ENCODE measurements around the gene ACAA2. TPM values are rescaled to one million over a fixed set of nuclear protein-coding genes. Genes with fewer than 3 reads are reported as not detected.

ACAA2 gene
- polyA plus RNA-seq, 3 donors: 20.8 to 109 (median 97.6) TPM

DNA sequence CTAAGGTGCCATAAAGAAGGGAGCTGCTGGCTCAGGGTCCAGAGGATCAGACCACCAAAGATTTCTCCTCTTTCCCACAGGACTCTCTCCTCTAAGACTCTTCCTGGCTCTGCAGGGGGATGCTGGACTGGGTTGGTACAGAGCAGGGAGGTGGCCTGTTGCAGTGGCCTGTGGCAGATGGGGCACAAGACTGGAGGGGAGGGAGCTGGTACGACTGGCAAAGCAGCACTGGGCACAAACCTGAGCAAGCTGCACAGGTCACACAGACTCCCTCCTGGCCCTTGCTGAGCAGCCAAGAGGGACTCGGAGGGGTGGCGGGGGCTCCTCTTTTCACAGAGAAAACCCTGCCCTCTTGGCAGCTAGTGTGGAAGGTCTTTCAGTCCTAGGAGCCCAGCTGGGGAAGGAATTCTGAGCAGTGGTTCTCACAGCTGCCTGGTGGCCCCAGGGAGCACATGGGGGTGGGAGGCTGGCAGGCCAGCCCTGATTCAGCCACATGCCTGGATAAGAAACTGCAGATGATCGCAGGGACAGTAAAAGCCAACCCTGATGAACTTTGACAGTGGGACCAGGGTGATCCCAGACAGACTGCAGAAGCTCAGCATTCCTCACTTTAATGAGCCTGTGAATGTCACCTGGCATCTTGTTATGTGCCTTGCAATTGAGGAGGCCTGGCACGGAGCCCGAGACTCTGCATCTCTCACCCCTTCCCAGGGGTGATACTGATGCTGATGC lies 32.5 kb upstream of the ACAA2 start:
- TF ChIP-seq, protein P1, sequence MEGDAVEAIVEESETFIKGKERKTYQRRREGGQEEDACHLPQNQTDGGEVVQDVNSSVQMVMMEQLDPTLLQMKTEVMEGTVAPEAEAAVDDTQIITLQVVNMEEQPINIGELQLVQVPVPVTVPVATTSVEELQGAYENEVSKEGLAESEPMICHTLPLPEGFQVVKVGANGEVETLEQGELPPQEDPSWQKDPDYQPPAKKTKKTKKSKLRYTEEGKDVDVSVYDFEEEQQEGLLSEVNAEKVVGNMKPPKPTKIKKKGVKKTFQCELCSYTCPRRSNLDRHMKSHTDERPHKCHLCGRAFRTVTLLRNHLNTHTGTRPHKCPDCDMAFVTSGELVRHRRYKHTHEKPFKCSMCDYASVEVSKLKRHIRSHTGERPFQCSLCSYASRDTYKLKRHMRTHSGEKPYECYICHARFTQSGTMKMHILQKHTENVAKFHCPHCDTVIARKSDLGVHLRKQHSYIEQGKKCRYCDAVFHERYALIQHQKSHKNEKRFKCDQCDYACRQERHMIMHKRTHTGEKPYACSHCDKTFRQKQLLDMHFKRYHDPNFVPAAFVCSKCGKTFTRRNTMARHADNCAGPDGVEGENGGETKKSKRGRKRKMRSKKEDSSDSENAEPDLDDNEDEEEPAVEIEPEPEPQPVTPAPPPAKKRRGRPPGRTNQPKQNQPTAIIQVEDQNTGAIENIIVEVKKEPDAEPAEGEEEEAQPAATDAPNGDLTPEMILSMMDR (IDR thresholded peaks at IDR 0.05): no peak
- H3K36me3 ChIP-seq (replicated peaks in 1 of 2; ENCODE audit: control insufficient read depth in 1 of 2, insufficient read depth in 2 of 2, low read length in 2 of 2): no peaks in the 10 kb centered on the region
- no peak overlapping the region for H3K4me3 ChIP-seq (replicated peaks in 1 of 3; ENCODE audit: low read depth in 2 of 3, low read length in 3 of 3)
- H3K36me3 Mint-ChIP-seq: no peaks in the 10 kb centered on the region
- H3K79me2 ChIP-seq (ENCODE audit: insufficient read depth, low read length): no peaks in the 10 kb centered on the region
- H3K4me1 Mint-ChIP-seq: no peaks in the 10 kb centered on the region
- DNase-seq: no peak
- H3K9me3 Mint-ChIP-seq: no peaks in the 10 kb centered on the region
- H3K9ac ChIP-seq (ENCODE audit: insufficient read depth, low read length, poor library complexity, severe bottlenecking): no peak overlapping the region
- no peaks in the 10 kb centered on the region for H4K20me1 ChIP-seq (ENCODE audit: insufficient read depth, low read length)
- no peak overlapping the region for H3K4me3 Mint-ChIP-seq
- H3K4me1 ChIP-seq (ENCODE audit: control insufficient read depth in 1 of 2, insufficient read depth in 2 of 2, low read length in 2 of 2): no peaks in the 10 kb centered on the region
- no peaks in the 10 kb centered on the region for H3K9me3 ChIP-seq (replicated peaks in 1 of 2; ENCODE audit: control insufficient read depth in 1 of 2, insufficient read depth in 1 of 2, low read length in 2 of 2)
- H2AFZ ChIP-seq (ENCODE audit: insufficient read depth, low read depth, low read length, poor library complexity, severe bottlenecking): no peak overlapping the region
- intact Hi-C loops (cut with micrococcal nuclease): no loop called here
- H3K27ac Mint-ChIP-seq: no peak overlapping the region
- H3K4me2 ChIP-seq (replicated peaks; ENCODE audit: extremely low read depth, low read length, poor library complexity, severe bottlenecking): no peak overlapping the region
- no peaks in the 10 kb centered on the region for H3K27me3 ChIP-seq (ENCODE audit: control insufficient read depth in 2 of 2, insufficient read depth in 2 of 2, low read length in 2 of 2)
- H3K27ac ChIP-seq (ENCODE audit: low read depth in 1 of 2, low read length in 2 of 2): no peak overlapping the region
- whole genome bisulfite sequencing (ENCODE audit: insufficient coverage): 82% methylated on average over 5 of the region's 6 CpGs
- H3K27me3 Mint-ChIP-seq (ENCODE audit: low read depth in 3 of 3): peaks cover 1 to 8% (median 5%) of the 10 kb centered on the region in 3 donors

DNA sequence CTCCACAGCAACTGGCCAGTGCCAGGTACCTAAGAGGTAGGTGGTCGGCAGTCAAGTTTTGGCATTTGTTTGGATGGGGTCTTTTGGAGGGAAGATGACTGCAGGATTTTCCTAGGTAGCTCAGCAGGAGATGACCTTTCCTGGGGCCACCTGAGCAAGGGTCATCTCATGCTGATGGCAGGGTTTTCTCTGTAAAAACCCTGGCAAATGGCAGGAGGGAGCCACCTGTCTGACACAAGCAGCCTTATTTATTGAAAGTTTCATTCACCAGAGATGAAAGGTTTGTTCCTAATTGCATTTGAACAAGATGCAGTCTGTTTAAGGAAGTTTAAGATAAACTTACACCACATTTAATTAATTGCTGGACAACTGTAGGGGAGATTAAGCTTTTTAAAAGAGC lies 31.6 kb upstream of the ACAA2 start:
- Mint-ChIP-seq H3K27ac (no peak overlapping the region), H3K27me3 (ENCODE audit: low read depth in 3 of 3) (peaks cover 1 to 7% (median 5%) of the 10 kb centered on the region in 3 donors), H3K4me3 (no peak overlapping the region), H3K4me1 (no peaks in the 10 kb centered on the region), H3K36me3 (no peaks in the 10 kb centered on the region), H3K9me3 (peaks cover 0 to 1% (median 0%) of the 10 kb centered on the region in 7 donors)
- H3K36me3 ChIP-seq (replicated peaks in 1 of 2; ENCODE audit: control insufficient read depth in 1 of 2, insufficient read depth in 2 of 2, low read length in 2 of 2): no peaks in the 10 kb centered on the region
- H3K4me3 ChIP-seq (replicated peaks in 1 of 3; ENCODE audit: low read depth in 2 of 3, low read length in 3 of 3): no peak overlapping the region
- H3K4me2 ChIP-seq (replicated peaks; ENCODE audit: extremely low read depth, low read length, poor library complexity, severe bottlenecking): no peak overlapping the region
- H3K9me3 ChIP-seq (replicated peaks in 1 of 2; ENCODE audit: control insufficient read depth in 1 of 2, insufficient read depth in 1 of 2, low read length in 2 of 2): no peaks in the 10 kb centered on the region
- no peak overlapping the region for H3K9ac ChIP-seq (ENCODE audit: insufficient read depth, low read length, poor library complexity, severe bottlenecking)
- no peak for DNase-seq
- H3K79me2 ChIP-seq (ENCODE audit: insufficient read depth, low read length): no peaks in the 10 kb centered on the region
- no peaks in the 10 kb centered on the region for H3K4me1 ChIP-seq (ENCODE audit: control insufficient read depth in 1 of 2, insufficient read depth in 2 of 2, low read length in 2 of 2)
- H3K27me3 ChIP-seq (ENCODE audit: control insufficient read depth in 2 of 2, insufficient read depth in 2 of 2, low read length in 2 of 2): no peaks in the 10 kb centered on the region
- no peak overlapping the region for H3K27ac ChIP-seq (ENCODE audit: low read depth in 1 of 2, low read length in 2 of 2)
- WGBS (ENCODE audit: insufficient coverage): no CpG with 5 or more reads among the region's 1 CpG
- intact Hi-C loops (cut with micrococcal nuclease): no loop called here
- H2AFZ ChIP-seq (ENCODE audit: insufficient read depth, low read depth, low read length, poor library complexity, severe bottlenecking): no peak overlapping the region
- H4K20me1 ChIP-seq (ENCODE audit: insufficient read depth, low read length): no peaks in the 10 kb centered on the region
- TF ChIP-seq, protein P1 (IDR thresholded peaks at IDR 0.05): no peak
